ENCODE data around the gene SPATA31C2. TPM values are rescaled to one million over a fixed set of nuclear protein-coding genes. Genes with fewer than 3 reads are reported as not detected.
"Not testable (repeated sequence)": the region's sequence is repeated elsewhere in the genome, so short reads cannot be mapped to it uniquely, and the experiment has no call there.

Gene SPATA31C2
- total RNA-seq, 1 donor from 2014 or later = not detected

DNA sequence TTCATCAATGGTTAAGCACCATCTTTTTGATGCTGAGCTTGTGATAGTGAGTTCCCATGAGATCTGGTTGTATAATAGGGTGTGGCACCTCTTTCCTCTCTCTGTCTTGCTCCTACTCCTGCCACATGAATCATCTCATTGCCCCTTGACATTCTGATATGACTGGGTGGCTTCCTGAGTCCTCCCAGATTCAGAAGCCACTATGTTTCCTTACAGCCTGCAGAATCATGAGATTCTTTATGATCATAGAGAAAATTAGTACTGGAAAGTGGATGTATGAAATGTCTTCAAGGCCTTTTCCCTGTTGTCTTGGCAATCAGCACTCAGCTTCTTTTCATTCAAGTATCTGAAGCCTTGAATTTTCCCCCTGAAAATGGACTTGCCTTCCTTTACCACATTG, 14.9 kb downstream of the SPATA31C2 start:
- ATAC-seq = not testable (repeated sequence)

DNA sequence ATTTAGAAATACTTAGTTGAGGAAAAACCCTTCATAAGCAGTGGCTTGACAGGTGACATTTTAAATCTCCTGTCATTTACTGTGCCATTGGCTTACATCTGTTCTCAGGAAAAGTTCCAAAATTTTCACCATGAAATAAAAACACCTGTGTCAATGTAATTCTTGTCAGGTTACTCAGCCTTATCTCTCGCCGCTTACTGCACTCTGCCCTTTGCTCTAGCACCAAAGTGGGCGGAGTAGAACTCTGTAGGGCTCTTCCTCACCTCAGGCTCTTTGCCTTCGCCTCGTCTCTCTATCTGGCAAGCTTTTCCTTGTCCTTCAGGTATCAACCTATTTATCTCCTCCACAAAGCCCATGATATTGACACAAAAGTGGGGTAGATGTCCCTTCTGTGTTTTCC, 20.2 kb downstream of the SPATA31C2 start:
- not testable (repeated sequence) for ATAC-seq

DNA sequence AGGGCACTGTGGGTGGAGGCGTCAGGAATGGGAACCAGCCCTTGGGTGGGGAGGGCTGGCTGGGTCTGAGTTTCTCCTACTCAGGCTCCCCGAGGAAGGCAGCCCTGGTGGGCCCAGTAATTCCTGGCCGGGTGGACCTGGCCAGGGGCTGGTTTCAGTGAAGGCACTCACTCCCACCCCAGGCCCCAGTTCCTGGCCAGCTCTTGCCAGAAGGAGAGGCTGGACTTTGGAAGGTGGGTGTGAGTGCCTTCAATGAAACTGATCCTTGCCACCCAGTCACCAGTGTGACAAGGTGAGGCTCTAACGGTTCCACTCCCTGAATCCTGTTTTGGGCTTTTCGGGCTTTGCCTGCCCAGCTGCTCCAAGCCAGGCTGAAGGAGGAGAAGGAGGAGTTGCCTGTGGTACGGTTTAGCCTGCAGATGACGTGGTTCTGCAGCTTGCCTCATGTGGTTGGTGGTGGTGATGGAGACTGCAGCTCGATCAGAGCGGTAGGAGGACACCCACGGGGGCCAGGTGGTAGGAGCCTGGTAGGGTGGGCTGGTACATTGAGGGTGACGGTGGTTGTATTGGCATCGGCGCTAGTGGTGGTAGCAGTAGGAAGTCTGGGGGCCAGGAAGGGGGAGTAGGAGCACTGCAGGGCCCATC, 23.2 kb downstream of the SPATA31C2 start:
- ATAC-seq = not testable (repeated sequence)

GRCh38 chr9:88114283-88114967, 23.9 kb downstream of the SPATA31C2 start:
- ATAC-seq = not testable (repeated sequence)

GRCh38 chr9:88113156-88114130, 24.8 kb downstream of the SPATA31C2 start:
- not testable (repeated sequence) for ATAC-seq

- no peak for ATAC-seq
These were observed 28.2 kb downstream of the SPATA31C2 start for GRCh38 chr9:88110026-88110425.

DNA sequence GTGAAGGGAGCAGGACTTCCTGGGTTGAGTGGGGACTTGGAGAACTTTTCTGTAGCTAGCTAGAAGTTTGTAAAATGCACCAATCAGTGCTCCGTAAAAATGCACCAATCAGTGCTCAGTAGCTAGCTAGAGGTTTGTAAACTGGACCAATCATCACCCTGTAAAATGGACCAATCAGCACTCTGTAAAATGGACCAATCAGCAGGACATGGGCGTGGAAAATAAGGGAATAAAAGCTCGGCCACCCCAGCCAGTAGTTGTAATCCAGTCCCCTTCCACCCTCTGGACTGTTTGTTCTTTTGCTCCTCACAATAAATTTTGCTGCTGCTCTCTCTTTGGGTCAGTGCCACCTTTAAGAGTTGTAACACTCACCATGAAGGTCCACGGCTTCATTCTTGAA, 29.5 kb downstream of the SPATA31C2 start:
- no peak for ATAC-seq

DNA sequence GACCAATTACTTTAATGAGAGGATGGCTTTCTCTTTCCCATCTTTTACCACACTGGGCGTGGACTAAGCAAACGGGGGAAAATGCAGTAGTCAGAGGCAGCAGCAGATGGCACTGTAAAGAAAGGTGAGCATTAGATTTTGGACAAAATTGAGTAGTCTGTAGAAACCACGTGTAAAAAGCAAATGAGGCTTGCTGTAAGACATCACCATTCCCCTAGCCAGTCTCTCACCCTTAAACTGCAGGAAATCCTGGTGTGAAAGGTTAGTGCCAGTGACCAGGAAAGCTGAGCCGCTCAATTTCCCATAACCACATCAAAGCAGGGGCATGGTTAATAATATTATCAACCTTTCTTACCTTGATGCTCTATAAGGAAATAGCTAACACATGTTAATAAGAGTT, 31.8 kb downstream of the SPATA31C2 start:
- peak; percentile 33 for ATAC-seq

GRCh38 chr9:88092797-88093331, 45.4 kb downstream of the SPATA31C2 start:
- ATAC-seq = peak; percentile 22

GRCh38 chr9:88090151-88090581, 48.1 kb downstream of the SPATA31C2 start:
- no peak for ATAC-seq

DNA sequence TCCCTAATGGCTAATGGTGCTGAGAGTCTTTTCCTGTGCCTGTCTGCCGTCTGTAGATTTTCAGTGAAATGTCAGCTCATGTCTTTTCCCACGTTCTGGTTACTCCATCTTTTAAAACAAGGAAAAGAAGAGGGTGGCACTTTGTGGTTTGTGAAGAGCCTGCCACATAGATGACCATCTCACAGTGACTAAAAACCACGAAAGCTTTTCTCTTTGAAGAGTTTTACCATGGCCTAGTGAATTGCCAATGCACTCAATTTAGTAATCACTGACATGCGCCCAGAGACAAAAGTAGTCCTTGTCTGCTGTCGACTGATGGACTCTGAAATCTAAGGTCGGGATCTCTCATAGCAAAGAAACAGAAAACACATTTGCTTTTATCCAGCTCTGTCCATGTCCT, 50.4 kb downstream of the SPATA31C2 start:
- no peak for ATAC-seq

DNA sequence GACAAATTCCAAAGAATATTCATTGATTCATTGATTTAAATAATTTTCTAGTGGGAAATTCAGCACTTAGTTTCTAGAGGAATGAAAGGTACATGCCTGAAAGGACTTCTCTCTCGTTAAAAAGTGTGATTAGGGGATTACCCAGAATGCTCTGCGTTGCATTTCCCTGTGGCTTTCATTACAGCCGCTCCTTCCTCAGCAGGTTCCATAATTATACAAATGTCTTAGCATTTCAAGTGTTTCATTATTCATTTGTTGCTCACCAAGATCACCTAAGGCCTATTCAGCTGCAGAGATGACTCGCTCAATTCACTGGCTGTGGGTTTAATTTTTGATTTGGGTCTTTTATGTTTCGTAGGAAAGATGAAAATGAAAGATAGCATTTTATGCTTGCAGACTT, 52.8 kb downstream of the SPATA31C2 start:
- no peak for ATAC-seq

DNA sequence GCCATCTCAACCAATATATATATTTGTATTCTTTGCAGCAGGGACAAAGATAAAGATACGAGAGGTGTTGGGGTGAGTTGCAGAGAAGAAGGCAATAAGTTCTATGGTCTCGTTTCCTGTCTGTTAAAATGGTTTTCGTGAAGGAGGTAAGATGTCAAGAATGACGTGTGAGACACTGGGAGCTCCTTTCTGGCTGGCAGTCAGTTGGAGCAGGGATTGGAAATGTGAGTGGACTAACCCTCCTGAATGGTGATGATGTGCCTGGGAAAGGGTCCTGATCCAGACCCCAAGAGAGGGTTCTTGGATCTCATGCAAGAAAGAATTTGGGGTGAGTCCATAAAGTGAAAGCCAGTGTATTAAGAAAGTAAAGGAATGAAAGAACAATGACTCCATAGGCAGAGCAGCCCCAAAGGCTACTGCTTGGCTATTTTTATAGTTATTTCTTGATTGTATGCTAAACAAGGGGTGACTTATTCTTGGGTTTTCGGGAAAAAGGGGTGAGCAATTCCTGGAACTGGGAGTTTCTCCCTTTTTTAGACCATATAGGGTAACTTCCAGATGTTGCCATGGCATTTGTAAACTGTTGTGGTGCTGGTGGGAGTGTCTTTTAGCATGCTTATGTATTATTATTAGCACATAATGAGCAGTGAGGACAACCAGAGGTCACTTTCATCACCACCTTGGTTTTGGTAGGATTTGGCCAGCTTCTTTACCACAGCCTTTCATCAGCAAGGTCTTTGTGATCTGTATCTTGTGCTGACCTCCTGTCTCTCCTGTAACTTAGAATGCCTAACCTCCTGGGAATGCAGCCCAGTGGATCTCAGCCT, 53.7 kb downstream of the SPATA31C2 start:
- no peak for ATAC-seq

Other genes starting within 250 kb of the SPATA31C2 start
- not detected for gene SPATA31C1, start 220.5 kb downstream of the SPATA31C2 start, total RNA-seq
- 1.6 TPM for gene CDK20, start 163.9 kb downstream of the SPATA31C2 start, total RNA-seq
- 37.2 TPM for gene SPIN1, start 250.0 kb upstream of the SPATA31C2 start, total RNA-seq

Data from esophagus mucosa (tissue), 1 donor.